ENCODE measurements around the gene SPTLC2. TPM values are rescaled to one million over a fixed set of nuclear protein-coding genes. Genes with fewer than 3 reads are reported as not detected.
A peak's percentile ranks its signal among the peaks of the same experiment; 100 is the strongest.
"Not testable (repeated sequence)": the region's sequence is repeated elsewhere in the genome, so short reads cannot be mapped to it uniquely, and the experiment has no call there.

Gene SPTLC2
- total RNA-seq, 1 donor from 2014 or later, result 29.9 TPM

DNA sequence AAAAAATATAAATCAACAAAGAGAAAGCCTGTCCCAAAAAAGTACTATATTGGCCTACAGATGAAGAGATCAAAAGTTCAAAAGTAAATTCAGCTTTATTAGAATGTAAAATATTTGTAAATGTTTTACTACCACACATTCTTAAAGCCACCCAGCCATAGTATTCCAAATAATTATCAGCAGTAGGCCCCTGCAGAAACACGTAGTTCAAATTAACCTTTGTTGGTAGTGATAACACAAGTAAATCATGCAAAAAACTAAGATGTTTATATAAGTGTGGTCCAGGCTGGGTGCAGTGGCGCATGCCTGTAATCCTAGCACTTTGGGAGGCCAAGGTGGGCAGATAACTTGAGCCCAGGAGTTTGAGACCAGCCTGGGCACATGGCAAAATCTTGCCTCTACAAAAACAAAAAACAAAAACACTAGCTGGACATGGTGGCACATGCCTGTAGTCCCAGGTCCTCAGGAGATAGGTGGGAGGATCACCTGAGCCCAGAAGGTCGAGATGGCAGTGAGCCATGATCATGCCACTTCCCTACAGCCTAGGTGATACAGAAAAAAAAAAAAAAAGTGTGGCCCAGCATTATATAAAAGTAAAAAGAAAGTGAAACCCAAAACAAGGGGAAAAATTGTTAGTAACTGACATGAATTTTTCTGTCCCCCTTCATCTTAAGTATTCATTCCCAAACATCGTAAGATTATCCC lies 17.9 kb downstream of the SPTLC2 start:
- Mint-ChIP-seq H3K9me3 (no peaks in the 10 kb centered on the region), H3K36me3 (ENCODE audit: low read depth) (peaks cover 11% of the 10 kb centered on the region), H3K4me1 (ENCODE audit: low read depth) (peaks cover 56% of the 10 kb centered on the region), H3K4me3 (peak overlapping the region; percentile 49), H3K27ac (peak overlapping the region; percentile 70), H3K27me3 (ENCODE audit: insufficient read depth) (no peaks in the 10 kb centered on the region)
- no peak for DNase-seq (ENCODE audit: low spot score)
- intact Hi-C loops (cut with micrococcal nuclease), result loop anchor here (1.0 to 2.0 kb wide), 2 partner anchors 9 to 18 kb away; partner anchors contain the start of gene SPTLC2

DNA sequence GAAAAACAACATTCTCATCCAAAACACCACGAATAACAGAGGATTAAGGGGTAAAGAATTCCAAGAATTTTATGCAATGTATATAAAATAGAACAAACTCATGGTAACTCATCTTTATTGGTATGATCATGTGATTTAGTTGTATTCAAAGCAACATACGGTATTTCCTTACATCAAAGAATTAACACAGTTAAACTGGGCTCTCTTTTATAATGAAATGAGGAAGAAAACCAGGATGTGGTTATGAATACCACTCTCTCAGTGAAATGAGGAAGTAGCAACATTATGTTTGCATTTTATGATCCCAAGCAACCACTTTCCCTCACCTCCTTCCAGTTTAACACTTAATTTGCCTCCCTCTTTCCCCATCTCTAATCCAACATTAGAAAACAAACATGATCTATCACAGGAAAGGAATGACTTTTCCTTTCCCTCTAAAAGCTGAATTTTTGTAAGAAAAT lies 22.9 kb downstream of the SPTLC2 start:
- intact Hi-C loops (cut with micrococcal nuclease), result loop anchor here (1.0 to 5.0 kb wide), 2 partner anchors 15 to 114 kb away; partner anchors contain the start of genes ALKBH1 and SLIRP
- no peak for DNase-seq (ENCODE audit: low spot score)
- no peaks in the 10 kb centered on the region for H3K9me3 Mint-ChIP-seq
- H3K27ac Mint-ChIP-seq, result peak overlapping the region; percentile 85
- H3K27me3 Mint-ChIP-seq (ENCODE audit: insufficient read depth), result no peaks in the 10 kb centered on the region
- H3K4me3 Mint-ChIP-seq, result peak overlapping the region; percentile 66
- H3K4me1 Mint-ChIP-seq (ENCODE audit: low read depth), result peaks cover 57% of the 10 kb centered on the region
- H3K36me3 Mint-ChIP-seq (ENCODE audit: low read depth), result peaks cover 17% of the 10 kb centered on the region

- Mint-ChIP-seq H3K9me3 (no peaks in the 10 kb centered on the region), H3K4me3 (peak overlapping the region; percentile 19), H3K27me3 (ENCODE audit: insufficient read depth) (no peaks in the 10 kb centered on the region), H3K27ac (peak overlapping the region; percentile 2), H3K36me3 (ENCODE audit: low read depth) (peaks cover 22% of the 10 kb centered on the region), H3K4me1 (ENCODE audit: low read depth) (peaks cover 52% of the 10 kb centered on the region)
- DNase-seq (ENCODE audit: low spot score), result no peak
- intact Hi-C loops (cut with micrococcal nuclease), result loop anchor here (5.0 kb wide), 1 partner anchor 116 kb away; the partner anchor contains the start of genes ALKBH1 and SLIRP
These were observed 25.5 kb downstream of the SPTLC2 start for GRCh38 chr14:77590845-77591485.

- H3K27ac Mint-ChIP-seq, result peak overlapping the region; percentile 40
- H3K4me3 Mint-ChIP-seq, result no peak overlapping the region
- no peaks in the 10 kb centered on the region for H3K9me3 Mint-ChIP-seq
- no peaks in the 10 kb centered on the region for H3K27me3 Mint-ChIP-seq (ENCODE audit: insufficient read depth)
- H3K36me3 Mint-ChIP-seq (ENCODE audit: low read depth), result peaks cover 16% of the 10 kb centered on the region
- no peak for DNase-seq (ENCODE audit: low spot score)
- peaks cover 44% of the 10 kb centered on the region for H3K4me1 Mint-ChIP-seq (ENCODE audit: low read depth)
- intact Hi-C loops (cut with micrococcal nuclease), result no loop called here
These were observed 27.3 kb downstream of the SPTLC2 start for GRCh38 chr14:77589099-77589498.

GRCh38 chr14:77588411-77589025 lies 27.9 kb downstream of the SPTLC2 start:
- DNase-seq (ENCODE audit: low spot score); intact Hi-C loops (cut with micrococcal nuclease); H3K27me3 Mint-ChIP-seq (ENCODE audit: insufficient read depth); H3K9me3 Mint-ChIP-seq: not testable (repeated sequence)
- peaks cover 17% of the 10 kb centered on the region for H3K36me3 Mint-ChIP-seq (ENCODE audit: low read depth)
- H3K27ac Mint-ChIP-seq, result peak overlapping the region; percentile 62
- H3K4me3 Mint-ChIP-seq, result peak overlapping the region; percentile 9
- H3K4me1 Mint-ChIP-seq (ENCODE audit: low read depth), result peaks cover 40% of the 10 kb centered on the region

DNA sequence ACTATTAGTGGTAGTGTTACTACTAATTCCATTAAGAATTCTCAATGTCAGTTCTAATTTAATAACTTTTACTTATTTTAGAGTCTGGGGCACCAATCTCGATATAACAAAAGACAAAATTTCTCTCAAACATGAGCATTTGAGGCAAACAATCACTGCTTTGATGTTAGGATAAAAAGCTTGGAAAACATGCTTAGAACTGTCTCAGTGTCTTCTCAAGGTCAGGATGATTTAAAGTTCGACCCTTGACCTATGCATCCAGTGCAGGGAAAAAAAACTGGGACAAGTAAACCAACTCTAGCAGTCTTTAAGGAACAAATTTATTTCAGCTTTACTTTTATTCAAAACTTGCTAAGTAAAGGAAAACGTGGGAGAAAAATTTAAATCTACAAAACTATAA lies 31.1 kb downstream of the SPTLC2 start:
- intact Hi-C loops (cut with micrococcal nuclease), result no loop called here
- H3K4me3 Mint-ChIP-seq, result no peak overlapping the region
- H3K9me3 Mint-ChIP-seq, result no peaks in the 10 kb centered on the region
- H3K36me3 Mint-ChIP-seq (ENCODE audit: low read depth), result peaks cover 15% of the 10 kb centered on the region
- no peak for DNase-seq (ENCODE audit: low spot score)
- no peak overlapping the region for H3K27ac Mint-ChIP-seq
- no peaks in the 10 kb centered on the region for H3K27me3 Mint-ChIP-seq (ENCODE audit: insufficient read depth)
- peaks cover 36% of the 10 kb centered on the region for H3K4me1 Mint-ChIP-seq (ENCODE audit: low read depth)

DNA sequence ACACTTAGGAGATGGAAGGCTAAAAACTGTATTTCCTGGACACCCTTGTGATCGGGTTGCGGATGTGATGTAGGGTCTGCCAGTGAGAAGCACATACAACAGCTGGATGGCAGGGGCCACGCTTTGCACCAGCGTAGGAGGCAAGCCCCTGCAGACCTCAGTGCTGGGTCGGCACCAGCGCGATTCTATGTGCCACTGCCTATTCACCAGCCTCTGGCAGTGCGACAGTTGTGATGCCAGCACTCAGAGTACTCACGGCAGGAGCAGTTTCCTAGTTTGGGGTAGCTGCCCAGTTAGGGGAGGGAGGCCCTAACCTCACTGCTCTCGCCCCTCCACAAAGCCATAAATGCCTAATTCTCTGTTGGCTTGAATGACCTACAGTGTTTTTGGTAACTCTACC lies 31.6 kb downstream of the SPTLC2 start:
- DNase-seq (ENCODE audit: low spot score), result no peak
- Mint-ChIP-seq H3K36me3 (ENCODE audit: low read depth) (peaks cover 15% of the 10 kb centered on the region), H3K9me3 (no peaks in the 10 kb centered on the region), H3K27me3 (ENCODE audit: insufficient read depth) (no peaks in the 10 kb centered on the region), H3K27ac (no peak overlapping the region), H3K4me1 (ENCODE audit: low read depth) (peaks cover 32% of the 10 kb centered on the region), H3K4me3 (no peak overlapping the region)
- intact Hi-C loops (cut with micrococcal nuclease), result no loop called here

DNA sequence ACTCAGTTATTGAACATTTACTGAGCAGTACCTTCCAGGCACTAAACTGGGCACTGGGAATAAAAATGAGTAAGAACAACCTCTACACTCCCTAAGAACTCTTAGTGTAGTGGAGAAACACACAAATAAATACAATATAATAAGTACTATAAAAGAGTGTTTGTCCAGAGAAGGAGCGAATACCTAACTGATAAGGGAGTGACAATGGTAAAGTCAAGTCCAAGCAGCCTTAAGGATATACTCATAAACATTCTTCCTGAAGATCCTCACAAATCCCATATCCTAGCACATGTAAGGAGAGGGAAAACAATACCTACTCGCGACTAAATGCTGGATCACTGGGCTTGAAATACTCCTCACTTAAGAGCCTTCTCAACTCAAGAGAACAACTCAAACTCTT lies 32.8 kb downstream of the SPTLC2 start:
- Mint-ChIP-seq H3K9me3 (no peaks in the 10 kb centered on the region), H3K27me3 (ENCODE audit: insufficient read depth) (no peaks in the 10 kb centered on the region), H3K36me3 (ENCODE audit: low read depth) (peaks cover 15% of the 10 kb centered on the region), H3K4me3 (no peak overlapping the region), H3K4me1 (ENCODE audit: low read depth) (peaks cover 25% of the 10 kb centered on the region), H3K27ac (no peak overlapping the region)
- no peak for DNase-seq (ENCODE audit: low spot score)
- intact Hi-C loops (cut with micrococcal nuclease), result no loop called here

GRCh38 chr14:77582511-77582910 lies 33.9 kb downstream of the SPTLC2 start:
- Mint-ChIP-seq H3K36me3 (ENCODE audit: low read depth) (peaks cover 15% of the 10 kb centered on the region), H3K4me3 (no peak overlapping the region), H3K9me3 (no peaks in the 10 kb centered on the region), H3K27me3 (ENCODE audit: insufficient read depth) (no peaks in the 10 kb centered on the region), H3K27ac (no peak overlapping the region), H3K4me1 (ENCODE audit: low read depth) (peaks cover 24% of the 10 kb centered on the region)
- intact Hi-C loops (cut with micrococcal nuclease), result no loop called here
- DNase-seq (ENCODE audit: low spot score), result no peak

DNA sequence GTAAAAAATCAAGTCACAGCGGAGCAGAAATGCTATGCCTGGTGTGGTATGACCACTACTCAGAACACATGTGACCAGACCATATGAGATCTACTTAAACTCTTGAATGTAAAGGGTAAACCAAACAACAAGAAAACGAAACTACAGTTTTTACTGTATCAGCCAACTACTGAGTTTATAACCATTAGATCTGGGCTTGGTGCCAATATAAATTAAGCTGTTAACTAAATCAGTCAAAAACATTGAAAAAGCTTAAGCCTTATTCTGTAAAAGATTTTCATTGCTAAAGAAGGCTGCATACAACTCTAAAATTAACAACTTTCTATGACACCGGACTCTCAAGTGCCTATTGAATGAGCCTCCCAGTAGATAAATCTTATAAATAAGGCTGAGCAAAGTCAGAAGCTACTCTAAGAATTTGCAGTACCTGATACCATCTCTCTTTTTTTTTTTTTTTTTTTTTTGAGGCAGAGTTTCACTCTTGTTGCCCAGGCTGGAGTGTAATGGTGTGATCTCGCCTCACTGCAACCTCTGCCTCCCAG lies 35.4 kb downstream of the SPTLC2 start:
- no peak for DNase-seq (ENCODE audit: low spot score)
- H3K27ac Mint-ChIP-seq, result no peak overlapping the region
- intact Hi-C loops (cut with micrococcal nuclease), result loop anchor here (2.0 kb wide), 2 partner anchors 34 to 62 kb away; no protein-coding TSS in a partner anchor

DNA sequence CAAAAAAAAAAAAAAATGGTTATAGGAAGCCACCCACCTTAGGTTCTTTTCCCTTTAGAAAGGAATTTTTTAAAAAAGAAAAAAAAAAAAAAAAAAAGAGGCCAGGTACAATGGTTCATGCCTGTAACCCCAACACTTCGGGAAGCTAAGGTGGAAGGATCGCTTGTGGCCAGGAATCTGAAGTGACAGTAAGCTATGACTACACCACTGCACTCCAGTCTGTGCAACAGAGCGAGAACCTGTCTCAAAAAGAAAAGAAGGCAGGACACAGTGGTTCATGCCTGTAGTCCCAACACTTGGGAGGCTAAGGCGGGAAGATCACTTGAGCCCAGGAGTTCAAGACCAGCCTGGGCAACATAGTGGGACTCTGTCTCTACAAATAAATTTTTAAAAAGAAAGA lies 36.0 kb downstream of the SPTLC2 start:
- H3K9me3 Mint-ChIP-seq, result no peaks in the 10 kb centered on the region
- peaks cover 24% of the 10 kb centered on the region for H3K4me1 Mint-ChIP-seq (ENCODE audit: low read depth)
- H3K4me3 Mint-ChIP-seq, result no peak overlapping the region
- H3K27ac Mint-ChIP-seq, result no peak overlapping the region
- intact Hi-C loops (cut with micrococcal nuclease), result loop anchor here (2.0 kb wide), 2 partner anchors 34 to 62 kb away; no protein-coding TSS in a partner anchor
- H3K27me3 Mint-ChIP-seq (ENCODE audit: insufficient read depth), result no peaks in the 10 kb centered on the region
- DNase-seq (ENCODE audit: low spot score), result no peak
- peaks cover 19% of the 10 kb centered on the region for H3K36me3 Mint-ChIP-seq (ENCODE audit: low read depth)

More for the DNA sequence above, 35.4 kb downstream of the SPTLC2 start:
- no peaks in the 10 kb centered on the region for H3K9me3 Mint-ChIP-seq
- H3K4me1 Mint-ChIP-seq (ENCODE audit: low read depth), result peaks cover 24% of the 10 kb centered on the region
- no peaks in the 10 kb centered on the region for H3K27me3 Mint-ChIP-seq (ENCODE audit: insufficient read depth)
- peaks cover 17% of the 10 kb centered on the region for H3K36me3 Mint-ChIP-seq (ENCODE audit: low read depth)
- peak overlapping the region; percentile 52 for H3K4me3 Mint-ChIP-seq

DNA sequence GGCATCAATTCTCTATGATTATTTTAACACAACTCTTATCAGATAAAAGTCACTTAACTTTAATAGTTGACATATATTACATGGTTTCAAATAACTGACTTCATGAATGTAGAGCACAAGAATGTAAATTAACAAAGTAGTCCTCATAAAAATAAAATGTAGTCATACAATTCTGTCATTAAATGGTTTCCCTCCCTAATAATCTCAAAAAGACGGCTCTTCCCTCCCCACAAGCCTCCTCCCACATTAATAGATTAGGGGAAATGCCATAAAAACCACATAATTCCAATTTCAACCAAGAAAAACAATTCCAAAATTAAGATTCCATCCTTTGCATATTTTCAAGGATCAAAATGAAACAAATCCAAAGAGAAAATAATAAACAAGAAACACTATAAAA lies 36.7 kb downstream of the SPTLC2 start:
- no peak for DNase-seq (ENCODE audit: low spot score)
- intact Hi-C loops (cut with micrococcal nuclease), result loop anchor here (2.0 kb wide), 2 partner anchors 35 to 63 kb away; no protein-coding TSS in a partner anchor
- H3K4me1 Mint-ChIP-seq (ENCODE audit: low read depth), result peaks cover 24% of the 10 kb centered on the region
- no peaks in the 10 kb centered on the region for H3K9me3 Mint-ChIP-seq
- no peak overlapping the region for H3K27ac Mint-ChIP-seq
- H3K27me3 Mint-ChIP-seq (ENCODE audit: insufficient read depth), result no peaks in the 10 kb centered on the region
- H3K36me3 Mint-ChIP-seq (ENCODE audit: low read depth), result peaks cover 18% of the 10 kb centered on the region
- no peak overlapping the region for H3K4me3 Mint-ChIP-seq

Measured in activated T-helper 1 cell treated with anti-CD3 and anti-CD28 coated beads, Interleukin-12 subunit alpha, Interleukin-12 subunit beta, Interleukin-2, Interleukin-4 antibody, amounts not matched to agents 30 ng/mL and 10 ng/mL and 1 ng/mL, durations not matched to agents 14 hours and 24 hours and 36 hours (primary cell).